NB4 (cell line): ENCODE results near the gene ILDR2.

ENCODE experiments used
- CTCF ChIP-seq: IDR thresholded peaks from one replicate; pipeline ENCODE4 v1.5.1; 2012; ENCODE audit warnings: low read depth, low read length
- MYC ChIP-seq: IDR thresholded peaks from 2 replicates; pipeline ENCODE4 v1.6.1; 2011; ENCODE audit warnings: low read depth, low read length
- POLR2A ChIP-seq: IDR thresholded peaks from 2 replicates; pipeline ENCODE4 v1.6.1; 2011; ENCODE audit warnings: mild to moderate bottlenecking; ENCODE audit not compliant: insufficient read length; ENCODE audit errors: extremely low read depth

GRCh38 chr1:166858726-166859419 lies 116.5 kb downstream of the ILDR2 start:
- TF ChIP-seq POLR2A (no peak), CTCF (no peak), MYC (no peak)
